Nephron progenitor cell (in vitro differentiated cells): Measurements from ENCODE around the gene PEX7.
"Not testable (repeated sequence)": the region's sequence is repeated elsewhere in the genome, so short reads cannot be mapped to it uniquely, and the experiment has no call there.

Experiments
- DNase-seq: peaks from one replicate; pipeline ENCODE4 v3.0.0; 2021
- H3K27ac Mint-ChIP-seq: 2 replicates; pipeline ENCODE4 v1.8.0; 2021; ENCODE audit warnings: mild to moderate bottlenecking, moderate library complexity, mixed read lengths
- H3K27me3 Mint-ChIP-seq: 2 replicates; pipeline ENCODE4 v1.8.0; 2021; ENCODE audit warnings: mild to moderate bottlenecking, low read depth, mixed read lengths; ENCODE audit not compliant: poor library complexity
- H3K36me3 Mint-ChIP-seq: 2 replicates; pipeline ENCODE4 v1.8.0; 2021; ENCODE audit warnings: low read depth, mixed read lengths
- H3K4me1 Mint-ChIP-seq: 2 replicates; pipeline ENCODE4 v1.8.0; 2021; ENCODE audit warnings: mixed read lengths
- H3K4me3 Mint-ChIP-seq: 2 replicates; pipeline ENCODE4 v1.8.0; 2021; ENCODE audit warnings: mild to moderate bottlenecking, moderate library complexity, mixed read lengths
- H3K9me3 Mint-ChIP-seq: 2 replicates; pipeline ENCODE4 v1.8.0; 2021; ENCODE audit warnings: mild to moderate bottlenecking, moderate library complexity, mixed read lengths
- TF ChIP-seq, protein P1 (sequence below): fragments of 200-600 bp; sonication (generic); IDR thresholded peaks from 2 replicates; pipeline ENCODE4 v1.5.0; 2021; ENCODE audit warnings: antibody characterized with exemption

Gene PEX7

DNA sequence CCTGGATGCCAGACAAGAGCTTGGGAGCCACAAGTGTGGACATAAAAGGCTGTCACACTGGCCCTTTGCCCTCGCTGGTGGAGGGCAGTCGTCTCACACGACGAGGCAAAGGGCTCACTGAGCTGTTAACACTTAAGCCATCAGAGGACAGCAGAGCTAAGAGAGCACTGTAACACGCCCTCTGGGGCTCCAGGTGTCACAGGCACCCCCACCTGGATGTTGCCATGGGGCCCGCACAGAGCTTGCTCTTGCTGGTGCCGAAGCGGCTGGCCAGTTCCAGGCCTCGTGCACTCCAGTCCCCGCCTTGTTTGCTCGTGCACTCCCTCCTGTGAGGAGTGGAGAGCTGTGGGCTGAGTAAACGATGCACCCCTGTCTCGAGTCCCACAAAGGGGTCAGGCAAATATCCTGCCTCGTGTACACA, 137.1 kb downstream of the PEX7 start:
- no peak for DNase-seq
- TF ChIP-seq, protein P1, sequence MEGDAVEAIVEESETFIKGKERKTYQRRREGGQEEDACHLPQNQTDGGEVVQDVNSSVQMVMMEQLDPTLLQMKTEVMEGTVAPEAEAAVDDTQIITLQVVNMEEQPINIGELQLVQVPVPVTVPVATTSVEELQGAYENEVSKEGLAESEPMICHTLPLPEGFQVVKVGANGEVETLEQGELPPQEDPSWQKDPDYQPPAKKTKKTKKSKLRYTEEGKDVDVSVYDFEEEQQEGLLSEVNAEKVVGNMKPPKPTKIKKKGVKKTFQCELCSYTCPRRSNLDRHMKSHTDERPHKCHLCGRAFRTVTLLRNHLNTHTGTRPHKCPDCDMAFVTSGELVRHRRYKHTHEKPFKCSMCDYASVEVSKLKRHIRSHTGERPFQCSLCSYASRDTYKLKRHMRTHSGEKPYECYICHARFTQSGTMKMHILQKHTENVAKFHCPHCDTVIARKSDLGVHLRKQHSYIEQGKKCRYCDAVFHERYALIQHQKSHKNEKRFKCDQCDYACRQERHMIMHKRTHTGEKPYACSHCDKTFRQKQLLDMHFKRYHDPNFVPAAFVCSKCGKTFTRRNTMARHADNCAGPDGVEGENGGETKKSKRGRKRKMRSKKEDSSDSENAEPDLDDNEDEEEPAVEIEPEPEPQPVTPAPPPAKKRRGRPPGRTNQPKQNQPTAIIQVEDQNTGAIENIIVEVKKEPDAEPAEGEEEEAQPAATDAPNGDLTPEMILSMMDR: no peak
- Mint-ChIP-seq H3K4me1 (peaks cover 51% of the 10 kb centered on the region), H3K27me3 (peaks cover 10% of the 10 kb centered on the region), H3K9me3 (no peaks in the 10 kb centered on the region), H3K4me3 (no peak overlapping the region), H3K27ac (no peak overlapping the region), H3K36me3 (no peaks in the 10 kb centered on the region)

DNA sequence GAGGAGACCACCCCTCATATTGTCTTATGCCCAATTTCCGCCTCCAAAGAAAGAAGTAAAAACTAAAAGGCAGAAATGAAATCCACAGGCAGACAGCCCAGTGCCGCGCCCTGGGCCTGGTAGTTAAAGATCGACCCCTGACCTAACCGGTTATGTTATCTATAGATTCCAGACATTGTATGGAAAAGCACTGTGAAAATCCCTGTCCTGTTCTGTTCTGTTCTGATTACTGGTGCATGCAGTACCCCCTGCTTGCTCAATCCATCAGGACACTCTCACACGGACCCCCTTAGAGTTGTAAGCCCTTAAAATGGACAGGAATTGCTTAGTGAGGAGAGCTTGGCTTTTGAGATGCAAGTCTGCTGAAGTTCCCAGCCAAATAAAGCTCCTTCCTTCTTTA, 137.5 kb downstream of the PEX7 start:
- not testable (repeated sequence) for H3K4me3 Mint-ChIP-seq, H3K36me3 Mint-ChIP-seq, H3K27ac Mint-ChIP-seq, H3K9me3 Mint-ChIP-seq, H3K27me3 Mint-ChIP-seq, DNase-seq
- H3K4me1 Mint-ChIP-seq: peaks cover 51% of the 10 kb centered on the region

DNA sequence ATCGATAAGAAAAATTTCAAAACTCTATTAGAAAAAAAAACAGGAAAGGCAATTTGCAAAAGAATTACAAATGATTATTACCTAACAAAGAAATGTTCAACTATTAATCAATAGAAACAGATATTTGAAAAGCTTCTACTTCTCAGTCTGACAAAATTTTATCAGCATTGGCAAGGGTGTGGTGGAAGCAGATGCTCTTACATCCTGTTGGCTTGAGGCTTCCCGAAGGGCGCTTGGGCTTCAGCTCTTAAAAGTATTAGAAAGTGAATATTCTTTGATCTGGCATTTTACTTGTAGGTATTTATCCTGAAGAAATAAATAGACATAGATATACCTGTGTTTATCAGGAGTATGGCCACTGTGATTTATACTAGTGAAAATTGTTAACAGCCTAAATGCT, 138.4 kb downstream of the PEX7 start:
- no peaks in the 10 kb centered on the region for H3K36me3 Mint-ChIP-seq
- H3K27ac Mint-ChIP-seq: no peak overlapping the region
- no peak overlapping the region for H3K4me3 Mint-ChIP-seq
- H3K9me3 Mint-ChIP-seq: no peaks in the 10 kb centered on the region
- no peak for DNase-seq
- peaks cover 4% of the 10 kb centered on the region for H3K27me3 Mint-ChIP-seq
- TF ChIP-seq, protein P1: no peak
- H3K4me1 Mint-ChIP-seq: peaks cover 46% of the 10 kb centered on the region

DNA sequence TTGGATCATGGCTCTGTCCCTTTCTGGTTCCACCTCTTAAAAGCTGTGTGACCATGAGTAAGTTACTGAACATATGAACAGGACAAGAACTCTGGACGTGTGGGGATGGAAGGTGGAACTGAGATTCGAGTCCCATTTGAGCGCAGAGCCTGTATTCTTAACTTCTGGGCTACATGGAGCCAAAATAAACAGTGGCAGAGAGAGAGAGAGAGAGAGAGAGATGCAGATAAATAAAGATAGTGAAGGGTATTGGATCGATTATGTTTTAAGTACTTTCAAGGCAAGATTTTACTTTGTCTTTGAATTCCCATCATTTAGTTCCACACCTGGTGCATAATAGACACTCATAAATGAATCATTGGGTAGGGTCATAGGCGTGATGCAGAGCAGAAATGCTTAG, 139.5 kb downstream of the PEX7 start:
- Mint-ChIP-seq H3K27me3 (peaks cover 6% of the 10 kb centered on the region), H3K9me3 (no peaks in the 10 kb centered on the region), H3K36me3 (no peaks in the 10 kb centered on the region), H3K4me1 (peaks cover 43% of the 10 kb centered on the region), H3K4me3 (no peak overlapping the region), H3K27ac (no peak overlapping the region)
- DNase-seq: no peak
- TF ChIP-seq, protein P1: no peak

DNA sequence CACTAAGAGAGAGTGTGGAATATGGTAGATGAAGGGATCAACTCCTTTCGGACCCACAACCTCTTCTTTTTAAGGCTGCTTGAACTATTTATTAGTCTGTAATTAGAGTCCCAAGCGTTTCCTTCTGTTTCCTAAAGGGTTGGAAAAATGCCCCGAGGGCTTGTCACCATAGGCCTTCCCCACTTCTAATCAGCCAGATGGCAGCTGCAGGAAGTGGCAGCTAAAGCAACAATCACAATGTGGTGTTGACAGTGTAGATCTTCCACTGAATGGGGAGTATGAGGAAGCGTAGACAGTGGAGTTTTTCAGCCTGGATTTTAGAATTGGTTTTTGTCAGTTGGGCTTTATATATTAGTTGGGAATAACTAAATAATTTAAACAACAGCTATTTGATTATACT, 140.3 kb downstream of the PEX7 start:
- no peak for DNase-seq
- Mint-ChIP-seq H3K36me3 (no peaks in the 10 kb centered on the region), H3K27ac (no peak overlapping the region)

DNA sequence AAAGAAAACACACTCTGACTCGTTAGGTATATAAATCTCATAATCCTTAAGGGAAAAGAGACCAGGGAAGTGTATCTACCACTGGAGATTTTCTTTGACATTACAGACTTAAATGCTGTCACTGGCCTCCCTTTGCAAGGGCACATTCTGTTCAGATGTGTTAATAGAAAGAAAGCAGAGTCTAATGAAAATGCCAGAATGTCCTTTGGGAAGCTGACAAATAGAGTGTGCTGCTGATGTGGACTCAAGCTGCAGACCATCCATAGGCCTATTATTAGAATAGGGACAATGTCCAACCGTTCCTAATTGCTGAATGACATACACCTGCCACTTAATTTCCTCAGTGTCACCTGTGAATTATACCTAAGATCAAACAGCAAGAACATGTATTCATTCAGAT, 140.9 kb downstream of the PEX7 start:
- Mint-ChIP-seq H3K9me3 (no peaks in the 10 kb centered on the region), H3K36me3 (no peaks in the 10 kb centered on the region), H3K27ac (no peak overlapping the region), H3K4me3 (no peak overlapping the region), H3K27me3 (peaks cover 10% of the 10 kb centered on the region), H3K4me1 (peaks cover 38% of the 10 kb centered on the region)
- DNase-seq: no peak
- TF ChIP-seq, protein P1: no peak

More for the DNA sequence above, 140.3 kb downstream of the PEX7 start:
- peaks cover 7% of the 10 kb centered on the region for H3K27me3 Mint-ChIP-seq
- peaks cover 38% of the 10 kb centered on the region for H3K4me1 Mint-ChIP-seq
- H3K4me3 Mint-ChIP-seq: no peak overlapping the region
- no peaks in the 10 kb centered on the region for H3K9me3 Mint-ChIP-seq
- TF ChIP-seq, protein P1: no peak
